Thymus (tissue), 11 donors: ENCODE results near the gene PROM1. TPM values are rescaled to one million over a fixed set of nuclear protein-coding genes. Genes with fewer than 3 reads are reported as not detected.
A peak's percentile ranks its signal among the peaks of the same experiment; 100 is the strongest.

Experiments used
- DNase-seq, 9 donors: peaks; one replicate each; pipeline ENCODE4 v3.0.0-alpha.2; 2013; ENCODE audit warnings: low spot score in 9 of 9, low read depth in 6 of 9, missing footprints in 1 of 9
- H3K27ac ChIP-seq, 2 donors: one replicate each; pipeline ENCODE4 v1.5.1; 2013; ENCODE audit warnings: control low read depth in 1 of 2, low read depth in 1 of 2, low read length in 1 of 2, mild to moderate bottlenecking in 1 of 2, moderate library complexity in 1 of 2
- H3K27me3 ChIP-seq, 2 donors: one replicate each; pipeline ENCODE4 v1.5.1; 2013; ENCODE audit warnings: low read length in 1 of 2; ENCODE audit not compliant: control insufficient read depth in 2 of 2, insufficient read depth in 1 of 2
- H3K36me3 ChIP-seq, 2 donors: one replicate each; pipeline ENCODE4 v1.5.1; 2013; ENCODE audit warnings: low read length in 1 of 2, mild to moderate bottlenecking in 1 of 2, moderate library complexity in 1 of 2; ENCODE audit not compliant: control insufficient read depth in 2 of 2, insufficient read depth in 2 of 2
- H3K4me1 ChIP-seq, 2 donors: one replicate each; pipeline ENCODE4 v1.5.1; 2013; ENCODE audit warnings: low read length in 2 of 2; ENCODE audit not compliant: control insufficient read depth in 2 of 2, insufficient read depth in 2 of 2
- H3K4me3 ChIP-seq, 2 donors: one replicate each; pipeline ENCODE4 v1.5.1; 2013; ENCODE audit warnings: low read length in 2 of 2, control low read depth in 1 of 2, mild to moderate bottlenecking in 1 of 2
- H3K9me3 ChIP-seq, 2 donors: one replicate each; pipeline ENCODE4 v1.5.1; 2013; ENCODE audit warnings: low read length in 1 of 2, mild to moderate bottlenecking in 1 of 2; ENCODE audit not compliant: control insufficient read depth in 2 of 2, insufficient read depth in 1 of 2
- WGBS: extraction: QIAGEN DNeasy Blood & Tissue Kit; methylation state at CpG from one replicate; pipeline ENCODE4 v1.1.7; 2013; 5-methylcytosine and 5-hydroxymethylcytosine counted together
- polyA plus RNA-seq: library from polyadenylated mRNA; stranded (reverse); fragments of 200-250 nt; gene quantifications from one replicate; pipeline ENCODE4 v1.2.3, GENCODE V29; 2013
- total RNA-seq: library from RNA; stranded (reverse); fragments of 120-200 nt; gene quantifications from one replicate; pipeline ENCODE4 v1.2.4, GENCODE V29; 2013
- donor health status: healthy.

PROM1 gene
- total and polyA plus RNA-seq, 2 donors, result 1.0 to 1.1 TPM

DNA sequence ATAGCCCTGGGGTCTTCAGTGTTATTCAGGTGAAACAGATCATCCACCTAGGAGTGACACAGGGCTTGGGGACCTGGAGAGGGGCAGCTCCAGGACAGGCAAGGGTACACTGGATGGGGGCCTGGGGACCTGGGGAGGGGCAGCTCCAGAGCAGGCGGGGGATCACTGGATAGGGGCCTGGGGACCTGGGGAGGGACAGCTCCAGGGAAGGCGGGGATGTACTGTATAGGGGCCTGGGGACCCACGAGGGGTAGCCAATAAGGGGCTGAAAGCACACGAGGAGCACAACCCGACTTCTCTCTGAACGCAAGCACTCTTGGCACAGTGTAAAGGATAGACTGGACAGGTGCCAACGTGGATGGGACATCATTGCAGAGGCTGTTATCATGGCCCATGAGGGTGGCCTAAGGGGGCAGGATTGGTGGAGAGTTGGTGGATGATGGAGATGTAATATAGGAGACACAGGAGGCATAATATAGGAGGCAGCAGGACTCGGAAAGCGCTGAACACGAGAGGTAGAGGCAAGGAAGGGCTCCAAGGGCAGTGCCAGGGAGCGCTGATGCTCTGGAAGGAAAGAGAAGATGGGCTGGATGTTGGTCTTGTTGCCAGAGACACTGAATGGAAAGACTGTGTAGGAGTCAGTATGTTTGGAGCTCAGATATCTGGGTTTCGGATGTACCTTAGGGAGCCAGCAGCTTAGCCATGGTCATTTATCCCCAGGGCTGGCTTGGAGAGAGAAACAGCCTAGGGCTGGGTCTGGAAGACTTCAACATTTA, 82.9 kb downstream of the PROM1 start:
- Histone ChIP-seq H3K9me3 (no peaks in the 10 kb centered on the region), H3K27ac (no peak overlapping the region), H3K4me1 (peaks cover 0 to 6% of the 10 kb centered on the region in 2 donors), H3K4me3 (no peak overlapping the region), H3K27me3 (no peaks in the 10 kb centered on the region), H3K36me3 (no peaks in the 10 kb centered on the region)
- WGBS, result 98% methylated on average over 12 of the region's 12 CpGs
- no peak for DNase-seq

DNA sequence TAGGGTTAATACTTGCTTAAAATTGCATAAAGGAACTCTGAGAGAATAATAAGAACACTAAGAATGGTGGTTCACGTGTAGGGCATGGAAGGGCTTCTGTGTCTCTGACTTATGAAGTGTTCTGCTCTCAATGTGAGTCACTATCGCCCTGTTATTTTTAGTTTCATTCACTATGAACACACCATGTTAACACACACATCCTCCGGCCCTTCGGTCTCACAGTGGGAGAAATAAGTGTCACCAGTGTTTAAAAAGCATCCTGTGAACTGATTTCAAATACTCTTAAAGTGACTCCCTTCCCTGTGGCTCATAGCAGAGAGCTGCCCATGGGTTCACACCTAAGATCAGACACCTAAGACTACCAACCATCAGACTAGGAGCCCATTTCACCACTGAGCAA, 87.0 kb downstream of the PROM1 start:
- no peak overlapping the region for H3K27ac ChIP-seq

DNA sequence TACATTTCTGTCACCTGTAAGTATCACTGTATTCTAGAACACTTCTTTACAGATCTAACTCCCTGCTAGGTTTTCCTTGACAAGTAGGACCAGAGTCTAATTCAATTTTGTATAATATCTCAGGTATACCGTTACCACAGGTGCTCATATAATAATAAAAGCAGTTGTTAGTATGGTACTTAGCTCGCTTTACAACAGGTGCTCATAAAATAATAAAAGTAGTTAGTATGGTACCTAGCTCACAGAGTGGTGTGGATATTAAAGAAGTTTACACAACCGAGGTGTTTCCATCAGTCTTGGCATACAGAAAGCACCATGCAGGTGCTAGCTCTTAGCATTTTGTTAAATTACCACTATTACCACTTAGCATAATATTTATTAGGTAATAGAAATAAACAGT, 88.0 kb downstream of the PROM1 start:
- WGBS, result 96% methylated on average over 3 of the region's 3 CpGs
- H3K4me1 ChIP-seq, result no peaks in the 10 kb centered on the region
- H3K27ac ChIP-seq, result no peak overlapping the region
- no peak overlapping the region for H3K4me3 ChIP-seq
- no peak for DNase-seq
- no peaks in the 10 kb centered on the region for H3K9me3 ChIP-seq
- no peaks in the 10 kb centered on the region for H3K27me3 ChIP-seq
- no peaks in the 10 kb centered on the region for H3K36me3 ChIP-seq

More for the DNA sequence above, 87.0 kb downstream of the PROM1 start:
- Histone ChIP-seq H3K4me3 (no peak overlapping the region), H3K4me1 (no peaks in the 10 kb centered on the region), H3K27me3 (no peaks in the 10 kb centered on the region), H3K9me3 (no peaks in the 10 kb centered on the region), H3K36me3 (no peaks in the 10 kb centered on the region)
- 84% methylated on average over 4 of the region's 4 CpGs for WGBS
- DNase-seq, result no peak

DNA sequence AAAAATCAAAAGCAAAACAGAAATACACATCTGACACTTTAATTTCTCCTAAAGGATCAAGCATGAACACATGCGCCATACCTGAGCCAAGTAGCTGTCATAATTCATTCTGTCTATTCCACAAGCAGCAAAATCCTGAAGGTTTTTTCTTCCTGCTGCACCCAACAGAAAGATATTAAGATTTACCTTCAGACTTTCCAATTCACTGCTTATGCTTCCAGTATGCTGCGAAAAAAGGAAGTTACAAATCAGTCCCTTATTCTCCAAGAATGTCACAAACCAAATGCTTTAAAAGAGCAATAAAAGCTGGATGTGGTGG, 91.7 kb downstream of the PROM1 start:
- Histone ChIP-seq H3K4me1 (peaks cover 3 to 5% of the 10 kb centered on the region in 2 donors), H3K27ac (no peak overlapping the region), H3K36me3 (no peaks in the 10 kb centered on the region), H3K27me3 (no peaks in the 10 kb centered on the region), H3K4me3 (no peak overlapping the region), H3K9me3 (no peaks in the 10 kb centered on the region)
- no peak for DNase-seq
- WGBS, result 48% methylated on average over 2 of the region's 2 CpGs

DNA sequence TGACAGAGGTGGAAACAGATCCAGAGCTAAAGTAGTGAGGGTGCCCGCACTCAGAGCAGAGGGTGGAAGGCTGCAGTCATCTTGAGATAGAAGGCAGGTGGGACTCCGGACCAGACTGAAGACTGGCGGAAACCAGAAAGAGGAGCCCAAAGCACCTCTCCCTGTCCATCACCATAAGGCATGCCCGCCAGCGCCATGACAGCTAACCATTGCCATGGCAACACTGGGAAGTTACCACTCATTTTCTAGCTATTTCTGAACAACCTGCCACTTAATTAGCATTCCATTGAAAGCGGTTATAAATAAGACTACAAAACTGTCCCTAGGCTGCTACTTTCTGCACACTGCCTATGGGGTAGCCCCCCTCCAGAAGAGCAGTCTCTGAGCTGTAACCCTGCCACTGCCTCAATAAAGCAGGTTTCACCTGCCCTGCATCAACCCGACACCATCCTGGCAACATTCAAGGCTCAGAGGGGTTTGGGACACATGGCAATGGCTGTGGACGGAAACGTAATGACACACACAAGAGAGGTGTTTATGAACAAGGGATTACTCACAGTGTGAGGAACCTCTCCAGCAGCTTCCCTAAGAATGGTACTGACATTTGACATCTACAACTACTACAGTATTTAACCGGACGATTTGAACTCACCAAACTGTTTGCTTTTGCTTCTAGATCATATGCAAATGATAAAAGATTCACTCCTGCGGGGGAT, 93.1 kb downstream of the PROM1 start:
- Histone ChIP-seq H3K36me3 (no peaks in the 10 kb centered on the region), H3K27me3 (no peaks in the 10 kb centered on the region), H3K27ac (no peak overlapping the region), H3K4me3 (no peak overlapping the region), H3K4me1 (peaks cover 3 to 5% of the 10 kb centered on the region in 2 donors), H3K9me3 (no peaks in the 10 kb centered on the region)
- WGBS, result 88% methylated on average over 12 of the region's 12 CpGs
- no peak for DNase-seq

DNA sequence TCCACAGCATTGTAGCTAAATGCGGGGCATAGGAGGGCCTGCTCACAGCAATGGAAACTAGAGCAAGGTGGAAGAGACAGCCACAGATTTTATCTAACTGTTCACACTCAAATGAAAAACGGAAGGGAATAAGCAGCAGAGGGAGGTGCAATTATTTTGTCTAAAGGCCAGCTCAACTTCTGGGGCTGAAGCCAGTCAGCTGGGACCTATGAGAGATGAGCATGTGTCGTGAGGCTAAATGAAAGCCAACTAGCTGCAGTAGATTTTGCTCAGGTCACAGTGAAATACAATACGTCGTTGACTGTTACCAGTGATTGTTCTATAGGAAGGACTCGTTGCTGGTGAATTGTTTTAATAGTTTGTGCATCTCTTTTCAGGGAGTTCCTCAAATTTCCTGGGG, 94.4 kb downstream of the PROM1 start:
- H3K36me3 ChIP-seq, result no peaks in the 10 kb centered on the region
- WGBS, result 84% methylated on average over 6 of the region's 6 CpGs
- H3K4me1 ChIP-seq, result peaks cover 3 to 5% of the 10 kb centered on the region in 2 donors
- H3K27ac ChIP-seq, result no peak overlapping the region
- peak in 1 of 9 donors; percentile 17 for DNase-seq
- no peaks in the 10 kb centered on the region for H3K9me3 ChIP-seq
- no peak overlapping the region for H3K4me3 ChIP-seq
- H3K27me3 ChIP-seq, result no peaks in the 10 kb centered on the region

DNA sequence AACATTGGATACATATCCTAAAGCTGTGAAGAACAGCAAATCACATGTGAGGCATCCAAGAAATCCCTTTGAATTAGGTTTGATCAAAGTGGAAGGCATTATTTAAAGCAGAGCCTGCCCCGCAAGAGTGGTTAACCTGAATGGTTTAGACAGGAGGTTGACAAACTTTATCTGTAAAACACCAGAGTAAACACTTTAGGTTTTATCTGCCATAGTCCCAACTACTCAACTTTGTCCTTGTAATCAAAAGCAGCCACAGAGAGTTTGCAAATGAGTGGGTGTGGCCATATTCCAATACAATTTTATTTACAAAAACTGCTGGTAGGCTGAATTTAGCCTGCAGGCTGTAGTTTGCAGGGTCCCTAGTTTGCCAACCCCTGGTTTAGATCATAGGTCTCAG, 95.6 kb downstream of the PROM1 start:
- Histone ChIP-seq H3K9me3 (no peaks in the 10 kb centered on the region), H3K27ac (no peak overlapping the region), H3K4me1 (peaks cover 3 to 5% of the 10 kb centered on the region in 2 donors), H3K4me3 (no peak overlapping the region), H3K36me3 (no peaks in the 10 kb centered on the region), H3K27me3 (no peaks in the 10 kb centered on the region)
- WGBS, result 38% methylated on average over 1 of the region's 1 CpG
- no peak for DNase-seq

DNA sequence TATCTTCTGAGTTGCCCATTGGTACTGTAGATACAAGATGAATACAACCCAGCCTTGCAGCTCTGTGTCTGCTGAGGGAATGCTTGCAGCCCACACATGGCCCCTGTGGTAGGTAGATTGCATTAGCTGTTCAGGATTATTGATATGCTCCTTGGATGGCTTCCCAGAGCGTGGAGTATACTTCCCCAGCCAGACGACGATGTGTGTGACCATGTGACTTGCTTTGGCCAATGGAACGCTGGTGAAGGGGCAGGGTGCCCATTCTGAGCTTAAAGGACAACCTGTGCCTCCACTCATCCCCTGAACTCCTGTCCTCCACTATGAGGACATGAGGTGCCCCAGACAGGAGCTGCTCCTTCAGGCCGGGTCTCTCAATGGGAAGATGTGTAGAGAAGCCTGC, 96.9 kb downstream of the PROM1 start:
- H3K4me1 ChIP-seq, result peaks cover 3 to 5% of the 10 kb centered on the region in 2 donors
- no peaks in the 10 kb centered on the region for H3K9me3 ChIP-seq
- no peaks in the 10 kb centered on the region for H3K36me3 ChIP-seq
- H3K27me3 ChIP-seq, result no peaks in the 10 kb centered on the region
- no peak overlapping the region for H3K27ac ChIP-seq
- no peak overlapping the region for H3K4me3 ChIP-seq
- 88% methylated on average over 5 of the region's 5 CpGs for WGBS
- no peak for DNase-seq

DNA sequence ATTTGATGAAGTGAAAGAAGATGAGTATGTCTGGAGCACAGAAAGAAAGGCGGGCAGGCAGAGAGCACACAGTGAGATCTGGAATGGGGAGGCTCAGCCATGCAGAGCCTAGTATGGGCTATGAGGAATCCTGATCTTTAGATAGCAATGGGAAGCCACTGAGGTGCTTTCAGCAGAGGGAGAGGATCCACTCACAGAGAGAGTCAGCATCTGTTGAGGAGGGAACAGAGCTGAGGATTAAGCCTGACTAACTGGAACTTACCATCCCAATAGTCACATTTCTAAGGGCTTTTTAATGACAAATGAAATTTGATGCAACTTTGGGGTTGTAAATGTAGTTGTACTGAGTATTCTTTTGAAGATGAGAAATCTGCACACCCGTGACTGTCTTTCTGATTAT, 100.2 kb downstream of the PROM1 start:
- no peak for DNase-seq
- H3K36me3 ChIP-seq, result no peaks in the 10 kb centered on the region
- H3K9me3 ChIP-seq, result no peaks in the 10 kb centered on the region
- H3K27me3 ChIP-seq, result no peaks in the 10 kb centered on the region
- peaks cover 0 to 5% of the 10 kb centered on the region in 2 donors for H3K4me1 ChIP-seq
- no peak overlapping the region for H3K27ac ChIP-seq
- H3K4me3 ChIP-seq, result no peak overlapping the region
- WGBS, result 98% methylated on average over 2 of the region's 2 CpGs
